HepG2 (cell line): Measurements from ENCODE around the gene ABHD3. TPM values are rescaled to one million over a fixed set of nuclear protein-coding genes. Genes with fewer than 3 reads are reported as not detected.

ENCODE experiments used
- ATAC-seq: fragments of 200-7000 bp; cut with Tn5 transposase; 3 replicates; pipeline ENCODE4 v1.9.1; 2020; ENCODE audit warnings: mild to moderate bottlenecking, moderate library complexity
- BruUV-seq: library from RNA; stranded (reverse); fragments of 400-500 nt; replicated peaks from 2 replicates; lab custom pipeline; 2021; lab: Mats Ljungman, UMichigan
- CTCF ChIA-PET: fragments of 300-600 bp; formaldehyde crosslinking; extraction: SDS; loops from one replicate; lab custom pipeline; 2021; ENCODE audit warnings: low total read pairs, inconsistent platforms, low intra/inter-chr PET ratio; lab: Yijun Ruan, JAX
- POLR2A ChIA-PET: fragments of 350-600 bp; sonication (Branson Sonifier 250); formaldehyde crosslinking; loops from one replicate; lab custom pipeline; 2020; ENCODE audit warnings: antibody characterized with exemption, inconsistent platforms; lab: Yijun Ruan, JAX
- DNase-seq: peaks from one replicate; pipeline ENCODE4 v3.0.0-alpha.2; 2015; ENCODE audit warnings: low spot score
- FAIRE-seq: peaks from 3 replicates; lab custom pipeline; 2011; peaks lifted over from hg19 to GRCh38; lab: Jason Lieb, UNC
- H2AFZ ChIP-seq: one replicate; pipeline ENCODE4 v1.6.1; 2011; ENCODE audit warnings: low read length, inconsistent platforms
- H3K27ac ChIP-seq: fragments of 300-600 bp; 3 replicates; pipeline ENCODE4 v1.8.0; 2011; ENCODE audit warnings: mixed run types, mild to moderate bottlenecking, mixed read lengths, low read length, inconsistent platforms; ENCODE audit not compliant: insufficient read depth; ENCODE audit errors: extremely low read length
- H3K27me3 ChIP-seq, 2 experiments: fragments of 200-600 bp in 1 of 2; 2 replicates in 1 of 2; 3 replicates in 1 of 2; pipeline versions ENCODE4 v1.6.0 to v1.8.0; 2011; ENCODE audit warnings: low read length in 2 of 2, mild to moderate bottlenecking in 2 of 2, moderate library complexity in 2 of 2, inconsistent platforms in 1 of 2; ENCODE audit not compliant: insufficient read depth in 2 of 2, control insufficient read depth in 1 of 2
- H3K36me3 ChIP-seq, 2 experiments: fragments of 200-600 bp in 1 of 2; replicated peaks in 1 of 2; 2 replicates in 1 of 2; 3 replicates in 1 of 2; pipeline versions ENCODE4 v1.5.1 to v1.8.0; 2011; ENCODE audit warnings: low read length in 2 of 2, inconsistent platforms in 1 of 2; ENCODE audit not compliant: insufficient read depth in 2 of 2, control insufficient read depth in 1 of 2
- H3K4me1 ChIP-seq: 2 replicates; pipeline ENCODE4 v1.5.1; 2012; ENCODE audit warnings: low read length, inconsistent platforms; ENCODE audit not compliant: insufficient read depth
- H3K4me2 ChIP-seq: 2 replicates; pipeline ENCODE4 v1.6.0; 2011; ENCODE audit warnings: low read depth, low read length, inconsistent platforms
- H3K4me3 ChIP-seq, 3 experiments: fragments of 200-600 bp in 1 of 3; sonication (generic), shearing (Covaris generic) in 1 of 3; replicated peaks in 1 of 3; 2 replicates each; pipeline ENCODE4 v1.5.1; 2011 to 2016; ENCODE audit warnings: low read length in 3 of 3, inconsistent platforms in 2 of 3, low read depth in 2 of 3, mild to moderate bottlenecking in 2 of 3, control low read depth in 1 of 3, mixed read lengths in 1 of 3; ENCODE audit not compliant: insufficient read depth in 1 of 3
- H3K79me2 ChIP-seq: one replicate; pipeline ENCODE4 v1.6.1; 2011; ENCODE audit warnings: low read length, inconsistent platforms; ENCODE audit not compliant: insufficient read depth
- H3K9ac ChIP-seq: 2 replicates; pipeline ENCODE4 v1.6.0; 2011; ENCODE audit warnings: mild to moderate bottlenecking, low read depth, low read length, inconsistent platforms; ENCODE audit not compliant: insufficient read depth
- H3K9me3 ChIP-seq: 2 replicates; pipeline ENCODE4 v1.5.1; 2012; ENCODE audit warnings: mild to moderate bottlenecking, low read length
- H4K20me1 ChIP-seq: 2 replicates; pipeline ENCODE4 v1.6.0; 2011; ENCODE audit warnings: inconsistent platforms, mild to moderate bottlenecking, low read length, moderate library complexity; ENCODE audit not compliant: insufficient read depth
- ELF1 ChIP-seq: sonication (generic); formaldehyde crosslinking; IDR thresholded peaks from 2 replicates; pipeline ENCODE4 v1.4.0; 2020; ENCODE audit warnings: missing genetic modification reagents
- ELF4 ChIP-seq: sonication (generic); formaldehyde crosslinking; IDR thresholded peaks from 2 replicates; pipeline ENCODE4 v1.5.0; 2020; ENCODE audit warnings: missing genetic modification reagents, mild to moderate bottlenecking, moderate library complexity, borderline replicate concordance
- ERF ChIP-seq: IDR thresholded peaks from 2 replicates; pipeline ENCODE4 v1.6.1; 2018; ENCODE audit warnings: missing biosample characterization, missing genetic modification reagents
- FOXA1 ChIP-seq, 2 experiments: fragments of 450-650 bp in 1 of 2; sonication (generic) in 1 of 2; formaldehyde crosslinking in 1 of 2; IDR thresholded peaks; 2 replicates each; pipeline versions ENCODE4 v1.4.0 to v1.6.1; 2016 to 2020; ENCODE audit warnings: missing genetic modification reagents in 1 of 2
- FOXA3 ChIP-seq: IDR thresholded peaks from 2 replicates; pipeline ENCODE4 v1.6.1; 2016; ENCODE audit warnings: missing genetic modification reagents, missing compliant biosample characterization
- KLF12 ChIP-seq: sonication (generic); formaldehyde crosslinking; IDR thresholded peaks from 2 replicates; pipeline ENCODE4 v1.4.0; 2020; ENCODE audit warnings: missing genetic modification reagents, borderline replicate concordance
- MAX ChIP-seq: IDR thresholded peaks from 2 replicates; pipeline ENCODE4 v1.6.1; 2012; ENCODE audit warnings: inconsistent platforms
- NFKB2 ChIP-seq: sonication (generic); formaldehyde crosslinking; IDR thresholded peaks from 2 replicates; pipeline ENCODE4 v1.4.0; 2020; ENCODE audit warnings: missing genetic modification reagents, borderline replicate concordance
- NR2C2 ChIP-seq: sonication (generic); formaldehyde crosslinking; IDR thresholded peaks from 2 replicates; pipeline ENCODE4 v1.4.0; 2020; ENCODE audit warnings: missing genetic modification reagents, mild to moderate bottlenecking, moderate library complexity, borderline replicate concordance
- RARA ChIP-seq: IDR thresholded peaks from 2 replicates; pipeline ENCODE4 v1.6.1; 2016; ENCODE audit warnings: missing genetic modification reagents, missing compliant biosample characterization
- SALL1 ChIP-seq: sonication (generic); formaldehyde crosslinking; IDR thresholded peaks from 2 replicates; pipeline ENCODE4 v1.8.0; 2022; ENCODE audit warnings: mild to moderate bottlenecking, missing genetic modification reagents
- TCF7L2 ChIP-seq: IDR thresholded peaks from 2 replicates; pipeline ENCODE4 v1.6.1; 2011; ENCODE audit warnings: mild to moderate bottlenecking, low read depth, low read length, moderate library complexity
- ZHX2 ChIP-seq, 2 experiments: sonication (generic) in 1 of 2; formaldehyde crosslinking in 1 of 2; IDR thresholded peaks; 2 replicates each; pipeline versions ENCODE4 v1.6.1 to v1.9.0; 2014 to 2022; ENCODE audit warnings: antibody characterized with exemption in 1 of 2, borderline replicate concordance in 1 of 2, inconsistent platforms in 1 of 2, low read depth in 1 of 2, missing genetic modification reagents in 1 of 2
- ZMYM4 ChIP-seq: sonication (generic); formaldehyde crosslinking; IDR thresholded peaks from 2 replicates; pipeline ENCODE4 v1.8.1; 2023; ENCODE audit warnings: mild to moderate bottlenecking, missing genetic modification reagents
- ZNF292 ChIP-seq: sonication (generic); formaldehyde crosslinking; IDR thresholded peaks from 2 replicates; pipeline ENCODE4 v1.8.1; 2022; ENCODE audit warnings: mild to moderate bottlenecking, low read depth, missing genetic modification reagents, borderline replicate concordance
- ZNF569 ChIP-seq: sonication (generic); formaldehyde crosslinking; IDR thresholded peaks from 2 replicates; pipeline ENCODE4 v1.5.0; 2020; ENCODE audit warnings: mild to moderate bottlenecking, missing genetic modification reagents, moderate library complexity, borderline replicate concordance
- ZNF589 ChIP-seq: sonication (generic); formaldehyde crosslinking; conservative IDR thresholded peaks from 2 replicates; pipeline ENCODE4 v1.8.0; 2022; ENCODE audit warnings: mild to moderate bottlenecking, moderate library complexity, missing genetic modification reagents
- ZNF766 ChIP-seq: sonication (generic); formaldehyde crosslinking; IDR thresholded peaks from 2 replicates; pipeline ENCODE4 v1.5.0; 2020; ENCODE audit warnings: missing genetic modification reagents, borderline replicate concordance
- ZNF772 ChIP-seq: sonication (generic); formaldehyde crosslinking; IDR thresholded peaks from 2 replicates; pipeline ENCODE4 v1.5.0; 2020; ENCODE audit warnings: mild to moderate bottlenecking, missing genetic modification reagents
- WGBS: methylation state at CpG from one replicate; pipeline ENCODE4 v1.1.6; 2017; ENCODE audit warnings: low lambda C conversion rate; 5-methylcytosine and 5-hydroxymethylcytosine counted together
- in situ Hi-C: cut with HindIII; loops from 2 replicates; pipeline ENCODE4 v1.10.0; 2017; ENCODE audit warnings: low pct_unique_long_range_greater_than_20kb; ENCODE audit not compliant: extremely low pct_ligation_motif_present
- intact Hi-C: fragments of 100-400 bp; cut with micrococcal nuclease; formaldehyde crosslinking; loops from one replicate; pipeline ENCODE4 v1.10.0; 2022; ENCODE audit not compliant: unreplicated experiment
- polyA plus RNA-seq, 8 experiments: library from polyadenylated mRNA; depleted of rRNA in 3 of 8; stranded (reverse) in 7 of 8; unstranded in 1 of 8; fragments of >200 nt; fragmentation: Illumina TruSeq in 4 of 8; extraction: Trizol in 4 of 8; gene quantifications; 2 replicates each; pipeline versions ENCODE4 v1.2.1 to v1.2.3, GENCODE V29; 2011 to 2016; ENCODE audit warnings: low read depth in 4 of 8, missing spikeins in 1 of 8, mixed read lengths in 1 of 8; ENCODE audit not compliant: insufficient read depth in 1 of 8
- total RNA-seq, 5 experiments: library from RNA; depleted of rRNA; stranded (reverse); fragments of >200 nt; fragmentation: Illumina TruSeq; extraction: Trizol; gene quantifications; 2 replicates each; pipeline ENCODE4 v1.2.3, GENCODE V29; 2016; ENCODE audit warnings: low read depth in 1 of 5

The ABHD3 gene
- total and polyA plus RNA-seq, 2 of the 13 experiments (the other 11 are each of a cell fraction or from before 2014, with no cell fraction given): 32.1 to 40.2 TPM

- Histone ChIP-seq H4K20me1 (no peaks in the 10 kb centered on the region), H3K4me2 (peak overlapping the region; percentile 76), H3K27me3 (no peaks in the 10 kb centered on the region), H3K9ac (peak overlapping the region; percentile 16; the same call in 1 of the 2 replicates), H3K27ac (peak overlapping the region; percentile 38), H3K4me3 (peak overlapping the region in 2 of 3 experiments; percentile 14 to 55; a peak in 4 of 6 replicates), H3K4me1 (peaks cover 36% of the 10 kb centered on the region), H3K9me3 (no peaks in the 10 kb centered on the region), H3K79me2 (no peaks in the 10 kb centered on the region), H2AFZ (no peak overlapping the region), H3K36me3 (no peaks in the 10 kb centered on the region)
- FAIRE-seq (peak; percentile 36), ATAC-seq (peak; percentile 56), DNase-seq (peak; percentile 79)
- BruUV-seq: no TSS peak
- ChIA-PET POLR2A (interaction anchor here (1.0 kb wide), 2 partner anchors 123 to 135 kb away, joined by 3 to 6 read pairs; partner anchors contain the start of genes ESCO1 and SNRPD1), CTCF (no interaction called here)
- 52% methylated on average over 3 of the region's 12 CpGs for WGBS
- in situ Hi-C loops (no loop called here), intact Hi-C loops (no loop called here)
- TF ChIP-seq ZNF569: no peak
- peak; percentile 39; the same call in 1 of the 2 replicates for TF ChIP-seq KLF12 (CRISPR knock-in tag)
- TF ChIP-seq TCF7L2: no peak
- peak; percentile 68; the same call in 1 of the 2 replicates for TF ChIP-seq ERF (CRISPR knock-in tag)
- 0 out of 2 replicates have a peak, but pooled peaks have one; percentile 51 for TF ChIP-seq ZNF772 (CRISPR knock-in tag)
- peak; percentile 81 for TF ChIP-seq ZMYM4 (CRISPR knock-in tag)
- TF ChIP-seq ZNF292 (CRISPR knock-in tag): peak; percentile 84
- TF ChIP-seq NFKB2 (CRISPR knock-in tag): 0 out of 2 replicates have a peak, but pooled peaks have one; percentile 26
- no peak for TF ChIP-seq FOXA1 (IDR thresholded peaks at IDR 0.05)
- TF ChIP-seq FOXA1 (CRISPR knock-in tag; IDR thresholded peaks at IDR 0.05): peak; percentile 95
- TF ChIP-seq ZNF589 (CRISPR knock-in tag): no peak
- TF ChIP-seq MAX: 0 out of 2 replicates have a peak, but pooled peaks have one; percentile 21
- TF ChIP-seq ELF4 (CRISPR knock-in tag): no peak
- TF ChIP-seq ZNF766: no peak
- TF ChIP-seq ELF1: peak; percentile 52
- peak; percentile 71 for TF ChIP-seq SALL1 (CRISPR knock-in tag)
- peak; percentile 91 for TF ChIP-seq FOXA3
- peak; percentile 58; the same call in 1 of the 2 replicates for TF ChIP-seq ZHX2 (IDR thresholded peaks at IDR 0.05; ENCODE audit: low read depth)
- no peak for TF ChIP-seq ZHX2 (CRISPR knock-in tag; IDR thresholded peaks at IDR 0.05; ENCODE audit: borderline replicate concordance)
- 0 out of 2 replicates have a peak, but pooled peaks have one; percentile 12 for TF ChIP-seq RARA (CRISPR knock-in tag)
- TF ChIP-seq NR2C2 (CRISPR knock-in tag): peak; percentile 52; the same call in 1 of the 2 replicates
These were observed 31.0 kb upstream of the ABHD3 start for GRCh38 chr18:21735452-21736015.
